ENCODE data around the gene SLC30A7.

GRCh38 chr1:100903777-100904176, 7.9 kb downstream of the SLC30A7 start:
- no peak for TF ChIP-seq FOXJ3 (CRISPR knock-in tag; IDR thresholded peaks at IDR 0.05)
- no peak for TF ChIP-seq EP300 (IDR thresholded peaks at IDR 0.05; ENCODE audit: borderline replicate concordance in 1 of 2, low read depth in 1 of 2, low read length in 1 of 2)
- no peak for TF ChIP-seq USF2 (IDR thresholded peaks at IDR 0.05; ENCODE audit: borderline replicate concordance, low read depth, low read length)
- no peak for TF ChIP-seq POLR2AphosphoS5 (IDR thresholded peaks at IDR 0.05; ENCODE audit: low read depth, low read length)
- TF ChIP-seq CTCF (IDR thresholded peaks at IDR 0.05): no peak
- no peak for TF ChIP-seq RAD21 (IDR thresholded peaks at IDR 0.05; ENCODE audit: low read length)
